ENCODE measurements around the gene TEX264.

TEX264 gene

GRCh38 chr3:51711352-51712037 is 40.4 kb downstream of the TEX264 start:
- Histone ChIP-seq H3K4me1 (ENCODE audit: control insufficient read depth, insufficient read depth, low read length) (peaks cover 3% of the 10 kb centered on the region), H3K36me3 (ENCODE audit: control insufficient read depth, insufficient read depth, low read length) (no peaks in the 10 kb centered on the region), H3K4me3 (ENCODE audit: low read depth, low read length) (no peak overlapping the region), H3K27me3 (ENCODE audit: control insufficient read depth, insufficient read depth, low read length) (peaks cover 21% of the 10 kb centered on the region), H3K9me3 (ENCODE audit: control insufficient read depth, insufficient read depth, low read length) (no peaks in the 10 kb centered on the region), H3K9ac (ENCODE audit: low read depth, low read length) (no peak overlapping the region)

GRCh38 chr3:51712038-51712420 is 41.0 kb downstream of the TEX264 start:
- no peaks in the 10 kb centered on the region for H3K36me3 ChIP-seq (ENCODE audit: control insufficient read depth, insufficient read depth, low read length)
- H3K9me3 ChIP-seq (ENCODE audit: control insufficient read depth, insufficient read depth, low read length), result no peaks in the 10 kb centered on the region
- peaks cover 3% of the 10 kb centered on the region for H3K4me1 ChIP-seq (ENCODE audit: control insufficient read depth, insufficient read depth, low read length)
- H3K27me3 ChIP-seq (ENCODE audit: control insufficient read depth, insufficient read depth, low read length), result peaks cover 21% of the 10 kb centered on the region
- no peak overlapping the region for H3K4me3 ChIP-seq (ENCODE audit: low read depth, low read length)
- H3K9ac ChIP-seq (ENCODE audit: low read depth, low read length), result no peak overlapping the region

- Histone ChIP-seq H3K9me3 (ENCODE audit: control insufficient read depth, insufficient read depth, low read length) (no peaks in the 10 kb centered on the region), H3K9ac (ENCODE audit: low read depth, low read length) (no peak overlapping the region), H3K36me3 (ENCODE audit: control insufficient read depth, insufficient read depth, low read length) (no peaks in the 10 kb centered on the region), H3K27me3 (ENCODE audit: control insufficient read depth, insufficient read depth, low read length) (peaks cover 17% of the 10 kb centered on the region), H3K4me3 (ENCODE audit: low read depth, low read length) (no peak overlapping the region), H3K4me1 (ENCODE audit: control insufficient read depth, insufficient read depth, low read length) (peaks cover 2% of the 10 kb centered on the region)
These were observed 41.5 kb downstream of the TEX264 start for GRCh38 chr3:51712511-51712931.

- Histone ChIP-seq H3K9ac (ENCODE audit: low read depth, low read length) (no peak overlapping the region), H3K36me3 (ENCODE audit: control insufficient read depth, insufficient read depth, low read length) (no peaks in the 10 kb centered on the region), H3K27me3 (ENCODE audit: control insufficient read depth, insufficient read depth, low read length) (peaks cover 12% of the 10 kb centered on the region), H3K4me1 (ENCODE audit: control insufficient read depth, insufficient read depth, low read length) (no peaks in the 10 kb centered on the region), H3K4me3 (ENCODE audit: low read depth, low read length) (no peak overlapping the region), H3K9me3 (ENCODE audit: control insufficient read depth, insufficient read depth, low read length) (no peaks in the 10 kb centered on the region)
These were observed 41.9 kb downstream of the TEX264 start for GRCh38 chr3:51712963-51713362.

- Histone ChIP-seq H3K9me3 (ENCODE audit: control insufficient read depth, insufficient read depth, low read length) (no peaks in the 10 kb centered on the region), H3K4me1 (ENCODE audit: control insufficient read depth, insufficient read depth, low read length) (no peaks in the 10 kb centered on the region), H3K9ac (ENCODE audit: low read depth, low read length) (no peak overlapping the region), H3K36me3 (ENCODE audit: control insufficient read depth, insufficient read depth, low read length) (no peaks in the 10 kb centered on the region), H3K4me3 (ENCODE audit: low read depth, low read length) (no peak overlapping the region), H3K27me3 (ENCODE audit: control insufficient read depth, insufficient read depth, low read length) (no peaks in the 10 kb centered on the region)
These were observed 44.4 kb downstream of the TEX264 start for GRCh38 chr3:51715231-51715976.

GRCh38 chr3:51715977-51716294 is 44.9 kb downstream of the TEX264 start:
- Histone ChIP-seq H3K36me3 (ENCODE audit: control insufficient read depth, insufficient read depth, low read length) (no peaks in the 10 kb centered on the region), H3K4me3 (ENCODE audit: low read depth, low read length) (no peak overlapping the region), H3K9me3 (ENCODE audit: control insufficient read depth, insufficient read depth, low read length) (no peaks in the 10 kb centered on the region)

GRCh38 chr3:51716805-51717204 is 45.8 kb downstream of the TEX264 start:
- no peaks in the 10 kb centered on the region for H3K9me3 ChIP-seq (ENCODE audit: control insufficient read depth, insufficient read depth, low read length)
- H3K36me3 ChIP-seq (ENCODE audit: control insufficient read depth, insufficient read depth, low read length), result no peaks in the 10 kb centered on the region
- H3K9ac ChIP-seq (ENCODE audit: low read depth, low read length), result no peak overlapping the region
- no peaks in the 10 kb centered on the region for H3K4me1 ChIP-seq (ENCODE audit: control insufficient read depth, insufficient read depth, low read length)
- no peaks in the 10 kb centered on the region for H3K27me3 ChIP-seq (ENCODE audit: control insufficient read depth, insufficient read depth, low read length)
- H3K4me3 ChIP-seq (ENCODE audit: low read depth, low read length), result no peak overlapping the region

More at GRCh38 chr3:51715977-51716294, 44.9 kb downstream of the TEX264 start:
- no peak overlapping the region for H3K9ac ChIP-seq (ENCODE audit: low read depth, low read length)
- no peaks in the 10 kb centered on the region for H3K27me3 ChIP-seq (ENCODE audit: control insufficient read depth, insufficient read depth, low read length)
- no peaks in the 10 kb centered on the region for H3K4me1 ChIP-seq (ENCODE audit: control insufficient read depth, insufficient read depth, low read length)

- Histone ChIP-seq H3K9ac (ENCODE audit: low read depth, low read length) (no peak overlapping the region), H3K4me3 (ENCODE audit: low read depth, low read length) (no peak overlapping the region), H3K36me3 (ENCODE audit: control insufficient read depth, insufficient read depth, low read length) (no peaks in the 10 kb centered on the region), H3K27me3 (ENCODE audit: control insufficient read depth, insufficient read depth, low read length) (no peaks in the 10 kb centered on the region), H3K4me1 (ENCODE audit: control insufficient read depth, insufficient read depth, low read length) (no peaks in the 10 kb centered on the region), H3K9me3 (ENCODE audit: control insufficient read depth, insufficient read depth, low read length) (no peaks in the 10 kb centered on the region)
These were observed 46.4 kb downstream of the TEX264 start for GRCh38 chr3:51717446-51717845.

GRCh38 chr3:51717947-51718346 is 46.9 kb downstream of the TEX264 start:
- no peak overlapping the region for H3K9ac ChIP-seq (ENCODE audit: low read depth, low read length)
- H3K9me3 ChIP-seq (ENCODE audit: control insufficient read depth, insufficient read depth, low read length), result no peaks in the 10 kb centered on the region
- H3K4me3 ChIP-seq (ENCODE audit: low read depth, low read length), result no peak overlapping the region
- H3K36me3 ChIP-seq (ENCODE audit: control insufficient read depth, insufficient read depth, low read length), result no peaks in the 10 kb centered on the region
- no peaks in the 10 kb centered on the region for H3K4me1 ChIP-seq (ENCODE audit: control insufficient read depth, insufficient read depth, low read length)
- H3K27me3 ChIP-seq (ENCODE audit: control insufficient read depth, insufficient read depth, low read length), result no peaks in the 10 kb centered on the region

GRCh38 chr3:51718547-51719409 is 47.7 kb downstream of the TEX264 start:
- Histone ChIP-seq H3K36me3 (ENCODE audit: control insufficient read depth, insufficient read depth, low read length) (no peaks in the 10 kb centered on the region), H3K4me3 (ENCODE audit: low read depth, low read length) (no peak overlapping the region), H3K27me3 (ENCODE audit: control insufficient read depth, insufficient read depth, low read length) (no peaks in the 10 kb centered on the region), H3K9me3 (ENCODE audit: control insufficient read depth, insufficient read depth, low read length) (no peaks in the 10 kb centered on the region), H3K9ac (ENCODE audit: low read depth, low read length) (no peak overlapping the region), H3K4me1 (ENCODE audit: control insufficient read depth, insufficient read depth, low read length) (no peaks in the 10 kb centered on the region)

GRCh38 chr3:51719410-51720025 is 48.5 kb downstream of the TEX264 start:
- Histone ChIP-seq H3K9me3 (ENCODE audit: control insufficient read depth, insufficient read depth, low read length) (no peaks in the 10 kb centered on the region), H3K36me3 (ENCODE audit: control insufficient read depth, insufficient read depth, low read length) (no peaks in the 10 kb centered on the region), H3K9ac (ENCODE audit: low read depth, low read length) (no peak overlapping the region), H3K4me3 (ENCODE audit: low read depth, low read length) (no peak overlapping the region), H3K27me3 (ENCODE audit: control insufficient read depth, insufficient read depth, low read length) (no peaks in the 10 kb centered on the region), H3K4me1 (ENCODE audit: control insufficient read depth, insufficient read depth, low read length) (no peaks in the 10 kb centered on the region)

All from iPS-15b (cell line).